ENCODE results near the gene GH2.

DNA sequence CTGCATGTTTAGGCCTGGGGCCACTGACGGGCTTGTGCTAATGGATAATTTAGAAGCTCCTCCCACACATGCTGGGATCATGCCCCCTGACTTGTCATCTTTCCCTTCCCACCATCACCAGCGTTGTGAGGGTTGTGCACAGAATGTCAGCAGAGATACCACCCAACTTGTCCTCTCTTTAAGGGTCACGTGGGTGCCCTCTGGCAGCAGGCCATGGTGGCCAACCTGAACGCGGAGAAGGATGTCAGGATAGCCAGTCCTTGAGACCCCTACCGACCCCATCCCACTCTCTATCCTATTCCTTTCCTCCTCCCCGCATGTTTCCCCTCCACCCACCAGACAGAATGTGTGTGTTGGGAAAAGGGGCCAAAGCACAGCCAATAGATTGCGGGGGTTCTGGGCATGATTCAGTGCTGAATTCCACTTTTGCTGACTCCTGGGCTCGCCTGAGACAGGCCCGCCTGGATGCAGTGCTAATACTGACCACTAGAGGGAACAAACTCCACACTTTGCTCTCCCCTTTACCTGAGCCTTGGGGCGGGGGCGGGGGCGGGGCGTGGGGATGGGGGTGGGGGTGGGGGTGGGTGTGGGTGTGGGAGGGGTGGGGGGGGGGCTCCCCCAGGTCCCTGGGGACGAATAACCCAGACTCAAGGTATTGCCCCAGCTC lies at the start of gene GH2:
- TF ChIP-seq BACH2 (CRISPR knock-in tag; IDR thresholded peaks at IDR 0.05; ENCODE audit: borderline replicate concordance) (no peak), TCF4 (CRISPR knock-in tag; IDR thresholded peaks at IDR 0.05; ENCODE audit: borderline replicate concordance) (no peak), ISL1 (CRISPR knock-in tag; IDR thresholded peaks at IDR 0.05) (no peak), ZNF565 (CRISPR knock-in tag; conservative IDR thresholded peaks at IDR 0.05; ENCODE audit: low read depth) (no peak), TSHZ2 (CRISPR knock-in tag; IDR thresholded peaks at IDR 0.05) (no peak), ZNF70 (CRISPR knock-in tag; IDR thresholded peaks at IDR 0.05) (no peak)
- TF ChIP-seq, protein P1, sequence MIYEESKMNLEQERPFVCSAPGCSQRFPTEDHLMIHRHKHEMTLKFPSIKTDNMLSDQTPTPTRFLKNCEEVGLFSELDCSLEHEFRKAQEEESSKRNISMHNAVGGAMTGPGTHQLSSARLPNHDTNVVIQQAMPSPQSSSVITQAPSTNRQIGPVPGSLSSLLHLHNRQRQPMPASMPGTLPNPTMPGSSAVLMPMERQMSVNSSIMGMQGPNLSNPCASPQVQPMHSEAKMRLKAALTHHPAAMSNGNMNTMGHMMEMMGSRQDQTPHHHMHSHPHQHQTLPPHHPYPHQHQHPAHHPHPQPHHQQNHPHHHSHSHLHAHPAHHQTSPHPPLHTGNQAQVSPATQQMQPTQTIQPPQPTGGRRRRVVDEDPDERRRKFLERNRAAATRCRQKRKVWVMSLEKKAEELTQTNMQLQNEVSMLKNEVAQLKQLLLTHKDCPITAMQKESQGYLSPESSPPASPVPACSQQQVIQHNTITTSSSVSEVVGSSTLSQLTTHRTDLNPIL (CRISPR knock-in tag; IDR thresholded peaks at IDR 0.05; ENCODE audit: low read depth): no peak
